ENCODE measurements around the gene SIVA1. TPM values are rescaled to one million over a fixed set of nuclear protein-coding genes. Genes with fewer than 3 reads are reported as not detected.
"Not testable (repeated sequence)": the region's sequence is repeated elsewhere in the genome, so short reads cannot be mapped to it uniquely, and the experiment has no call there.

The SIVA1 gene
- polyA plus RNA-seq, 3 donors, result 72.9 to 103 (median 90.8) TPM

DNA sequence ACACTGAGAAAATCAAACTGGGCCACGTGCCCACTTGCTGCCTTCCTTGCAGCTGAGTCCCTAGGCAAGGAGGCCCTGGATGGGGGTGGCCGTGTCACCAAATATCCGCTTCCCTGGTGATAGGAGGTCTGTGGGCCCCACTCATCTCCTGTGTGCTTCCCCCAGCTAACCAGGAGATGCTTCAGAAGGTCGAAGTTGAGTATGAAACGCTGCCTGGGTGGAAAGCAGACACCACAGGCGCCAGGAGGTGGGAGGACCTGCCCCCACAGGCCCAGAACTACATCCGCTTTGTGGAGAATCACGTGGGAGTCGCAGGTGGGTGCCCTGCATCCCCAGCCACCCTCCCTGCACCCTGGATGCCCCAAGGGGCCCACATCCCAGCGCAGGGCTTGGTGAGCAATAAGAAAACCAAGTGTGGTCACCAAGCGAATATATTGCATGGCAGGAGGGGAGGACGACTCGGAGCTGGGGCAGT is 6.8 kb upstream of the SIVA1 start:
- no peak for DNase-seq

DNA sequence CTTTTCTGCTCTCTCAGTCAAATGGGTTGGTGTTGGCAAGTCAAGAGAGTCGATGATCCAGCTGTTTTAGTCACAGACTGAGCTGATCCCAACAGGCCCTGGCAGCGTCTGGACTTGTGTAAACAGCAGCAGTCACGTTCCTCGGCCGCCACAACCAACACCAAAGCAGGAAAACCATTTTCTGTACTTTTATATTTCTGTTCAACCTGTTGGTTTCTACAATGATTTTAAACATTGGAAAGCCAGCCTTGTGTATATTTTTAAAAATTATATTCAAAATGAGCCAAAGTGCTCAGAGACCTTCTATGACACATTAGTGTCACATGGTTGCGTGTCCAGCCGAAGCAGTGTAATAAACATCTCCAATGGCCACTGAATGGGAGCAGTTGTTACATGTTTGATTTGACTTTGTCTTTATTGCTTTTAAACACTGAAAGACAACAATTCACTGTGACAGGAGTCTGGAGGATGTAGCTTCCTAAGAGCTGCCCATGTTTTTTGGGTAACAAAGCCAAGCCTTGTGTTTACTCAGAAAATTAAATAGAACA is 5.9 kb upstream of the SIVA1 start:
- no peak for DNase-seq

DNA sequence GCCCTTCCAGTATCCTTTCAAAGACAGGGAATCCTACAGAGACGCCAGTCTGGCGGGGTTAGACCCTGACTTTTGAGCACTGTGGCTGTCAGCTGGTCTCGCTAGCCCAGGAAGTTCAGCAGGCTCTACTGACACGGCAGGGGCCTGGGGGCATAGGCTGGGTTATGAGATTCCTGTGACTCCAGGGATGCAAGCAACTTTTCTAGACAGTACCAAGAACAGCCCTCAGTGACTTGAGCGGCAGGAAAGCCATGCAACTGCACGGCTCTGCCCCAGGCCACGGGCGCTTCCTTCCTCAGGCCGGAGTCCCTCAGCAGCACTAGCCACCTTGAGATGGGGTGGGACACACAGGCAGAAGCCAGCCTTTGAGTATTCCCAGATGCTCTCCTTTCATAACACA is 5.1 kb upstream of the SIVA1 start:
- no peak for DNase-seq

DNA sequence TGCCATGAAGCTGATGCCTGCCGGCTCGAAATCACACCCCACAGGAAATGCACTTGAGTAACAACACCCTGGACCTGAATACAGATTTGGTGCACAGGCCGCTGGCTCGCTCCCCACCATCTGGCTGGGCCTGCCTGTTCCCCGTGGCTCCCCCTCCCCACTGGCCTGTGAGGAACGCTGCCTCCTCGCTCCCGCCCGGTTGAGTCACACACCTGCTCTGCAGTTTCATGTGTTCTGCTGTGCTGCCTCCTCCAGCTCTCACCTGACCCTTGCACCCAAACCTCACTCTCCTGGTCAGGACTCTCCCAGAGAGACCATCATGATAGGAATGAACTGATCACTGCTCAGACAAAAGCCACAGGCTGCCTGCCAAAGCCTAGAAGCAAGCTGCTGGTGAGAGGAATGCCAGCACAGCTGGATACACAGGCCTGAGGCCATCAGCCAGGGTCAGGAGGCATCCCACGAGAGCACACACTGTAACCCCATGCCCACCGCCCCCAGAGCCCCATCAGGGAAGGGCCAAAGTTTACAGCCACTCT is 3.8 kb upstream of the SIVA1 start:
- DNase-seq, result no peak

DNA sequence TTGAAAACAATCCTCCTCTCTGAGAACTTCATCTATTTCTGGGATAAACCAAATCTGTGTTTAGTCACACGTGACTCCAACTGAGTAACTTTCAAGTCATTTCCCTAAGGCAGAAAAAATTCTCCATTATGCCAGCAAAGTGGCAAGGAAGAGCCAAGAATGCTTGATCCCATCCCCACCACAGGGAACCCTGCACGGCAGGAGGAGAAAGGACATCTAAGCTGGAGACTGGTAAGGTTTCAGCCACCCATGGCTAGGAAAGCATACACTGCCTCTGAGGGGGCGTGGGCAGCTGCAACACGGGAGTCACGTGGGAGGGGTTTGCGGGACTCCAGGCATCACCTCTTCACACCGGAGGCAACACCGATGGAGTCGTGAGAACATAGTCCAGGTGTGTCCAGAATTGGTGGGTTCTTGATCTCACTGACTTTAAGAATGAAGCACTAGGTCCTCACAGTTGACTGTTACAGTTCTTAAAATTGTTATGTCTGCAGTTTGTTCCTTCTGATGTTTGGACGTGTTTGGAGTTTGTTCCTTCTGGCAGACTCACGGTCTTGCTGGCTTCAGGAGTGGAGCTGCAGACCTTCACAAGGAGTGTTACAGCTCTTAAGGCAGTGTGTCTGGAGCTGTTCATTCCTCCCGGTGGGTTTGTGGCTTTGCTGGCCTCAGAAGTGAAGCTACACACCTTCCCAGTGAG is 2.7 kb upstream of the SIVA1 start:
- no peak for DNase-seq

DNA sequence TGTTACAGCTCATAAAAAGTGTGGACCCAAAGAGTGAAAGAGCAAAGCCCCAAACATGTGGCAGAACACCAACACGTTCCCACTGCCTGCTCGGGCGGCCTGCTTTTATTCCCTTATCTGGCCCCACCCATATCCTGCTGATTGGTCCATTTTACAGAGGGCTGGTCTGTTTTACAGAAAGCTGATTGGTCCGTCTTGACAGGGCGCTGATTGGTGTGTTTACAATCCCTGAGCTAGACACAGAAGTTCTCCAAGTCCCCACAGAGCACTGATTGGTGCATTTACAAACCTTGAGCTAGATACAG is 2.2 kb upstream of the SIVA1 start:
- DNase-seq, result not testable (repeated sequence)

DNA sequence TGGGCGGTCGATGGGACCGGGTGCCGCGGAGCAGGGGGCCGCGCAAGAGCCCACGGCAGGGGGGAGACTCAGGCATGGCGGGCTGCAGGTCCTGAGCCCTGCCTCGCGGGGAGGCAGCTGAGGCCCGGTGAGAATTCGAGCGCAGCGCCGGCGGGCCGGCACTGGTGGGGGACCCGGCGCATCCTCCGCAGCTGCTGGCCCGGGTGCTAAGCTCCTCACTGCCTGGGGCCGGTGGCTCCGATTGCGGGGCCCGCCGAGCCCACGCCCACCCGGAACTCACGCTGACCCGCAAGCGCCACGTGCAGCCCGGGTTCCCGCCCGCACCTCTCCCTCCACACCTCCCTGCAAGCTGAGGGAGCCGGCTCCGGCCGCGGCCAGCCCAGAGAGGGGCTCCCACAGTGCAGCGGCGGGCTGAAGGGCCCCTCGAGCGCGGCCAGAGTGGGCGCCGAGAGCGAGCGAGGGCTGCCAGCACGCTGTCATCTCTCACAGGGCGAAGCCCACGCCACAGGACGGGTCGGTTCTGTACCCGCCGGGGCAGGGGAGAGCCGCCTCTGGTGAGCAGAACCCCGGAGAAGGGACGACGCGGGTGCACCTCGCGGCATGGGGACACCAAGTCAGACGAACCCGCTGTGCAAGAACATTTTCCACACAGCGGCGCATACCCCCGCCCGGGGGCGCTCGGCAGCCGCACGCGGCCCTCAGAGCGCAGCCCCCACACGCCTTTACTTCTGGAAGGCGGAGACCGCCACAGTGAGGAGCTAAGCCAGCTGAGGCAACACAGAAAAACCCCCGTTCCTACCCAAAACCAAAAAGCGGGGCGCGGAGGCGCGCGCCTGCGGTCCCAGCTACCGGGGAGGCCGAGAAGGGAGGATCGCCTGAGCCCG is 1.2 kb upstream of the SIVA1 start:
- no peak for DNase-seq

DNA sequence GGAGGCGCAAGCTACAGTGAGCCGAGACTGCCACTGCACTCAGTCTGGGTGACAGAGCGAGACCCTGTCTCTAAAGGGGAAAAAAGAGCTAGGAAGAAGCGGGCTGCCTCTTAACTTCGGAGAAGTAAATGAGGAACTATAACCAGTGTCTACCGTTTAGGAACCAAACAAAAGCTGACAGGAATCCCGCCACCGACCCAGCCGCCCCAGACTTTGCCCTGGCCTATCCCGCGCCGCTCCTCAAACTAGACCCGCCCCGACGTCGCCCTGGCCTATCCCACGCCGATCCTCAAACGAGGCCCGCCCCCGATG is 568 bp upstream of the SIVA1 start:
- DNase-seq, result no peak

DNA sequence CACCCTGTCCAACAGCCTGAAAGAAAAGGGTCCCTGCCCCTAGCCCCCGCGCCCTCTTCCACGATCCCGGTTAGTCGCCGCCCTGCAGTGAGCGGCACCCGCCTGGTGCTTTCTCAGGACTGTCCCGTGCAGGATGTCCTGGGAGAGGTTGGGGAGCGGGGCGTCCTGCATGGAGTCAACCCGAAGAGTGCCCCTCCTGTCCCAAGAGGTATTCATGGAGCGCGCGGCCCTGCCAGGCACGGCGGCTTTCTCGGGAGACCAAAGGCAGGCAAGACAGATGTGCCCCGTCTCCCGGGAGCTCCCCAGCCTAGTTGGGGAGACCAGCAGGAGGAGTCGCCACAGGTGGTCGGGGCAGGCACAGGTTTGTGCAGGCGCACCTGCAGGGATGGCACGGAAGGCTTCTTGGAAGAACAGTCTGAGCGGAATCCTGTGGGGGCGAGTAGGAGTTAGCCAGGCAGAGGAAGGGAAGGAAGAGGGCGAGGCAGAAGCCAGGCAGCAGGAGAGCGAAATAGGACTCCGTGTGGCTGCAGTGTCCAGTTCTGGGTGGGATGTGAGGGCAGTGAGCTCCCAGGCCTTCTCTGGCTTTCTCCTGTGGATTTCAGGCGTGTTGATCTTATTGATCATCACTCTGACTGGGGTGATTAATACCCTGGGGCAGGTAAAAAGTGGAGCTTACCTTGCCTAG is 723 bp downstream of the SIVA1 start:
- DNase-seq, result no peak

DNA sequence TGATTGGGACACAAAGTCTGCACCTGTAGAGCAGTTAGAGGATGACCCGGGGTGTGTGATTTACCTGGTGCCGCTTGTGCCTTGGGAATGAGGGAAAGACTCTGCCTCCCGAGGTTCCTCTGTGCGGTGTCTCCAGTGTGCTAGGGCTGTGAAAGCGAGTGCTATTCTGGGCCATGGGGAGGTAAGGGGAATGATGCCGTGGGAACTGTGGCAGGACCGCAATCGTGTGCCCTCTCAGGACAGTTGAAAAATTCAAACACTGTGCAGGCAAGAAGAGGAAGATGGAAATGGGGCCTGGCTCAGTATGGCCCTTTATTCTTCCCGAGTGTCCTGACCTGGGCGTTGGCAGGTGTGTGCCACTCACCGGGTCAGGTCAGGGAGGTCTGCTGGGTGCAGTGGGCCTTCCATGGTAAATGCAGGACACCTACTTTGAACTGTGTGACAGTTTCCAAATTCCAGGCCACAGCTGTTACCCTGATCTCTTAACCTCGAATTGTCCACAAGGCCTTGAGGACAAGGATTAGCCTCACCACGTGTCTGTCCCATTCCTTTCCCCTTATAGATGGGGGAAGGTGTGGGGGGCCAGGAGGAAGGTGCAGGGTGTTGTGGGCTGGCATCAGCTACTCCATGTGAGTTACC is 1.4 kb downstream of the SIVA1 start:
- DNase-seq, result no peak

DNA sequence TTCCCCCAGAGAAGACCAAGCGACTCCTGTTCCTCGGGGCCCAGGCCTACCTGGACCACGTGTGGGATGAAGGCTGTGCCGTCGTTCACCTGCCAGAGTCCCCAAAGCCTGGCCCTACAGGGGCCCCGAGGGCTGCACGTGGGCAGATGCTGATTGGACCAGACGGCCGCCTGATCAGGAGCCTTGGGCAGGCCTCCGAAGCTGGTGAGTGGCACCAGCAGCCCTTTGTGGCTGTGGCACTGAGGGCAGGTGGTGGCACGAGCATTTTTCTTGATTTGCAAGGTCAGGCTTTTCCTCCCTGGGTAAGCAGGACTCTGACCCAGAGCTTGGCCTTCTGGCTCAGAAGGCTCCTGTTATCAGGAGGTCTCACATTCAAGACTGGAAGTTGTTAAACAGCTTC is 2.7 kb downstream of the SIVA1 start:
- no peak for DNase-seq

DNA sequence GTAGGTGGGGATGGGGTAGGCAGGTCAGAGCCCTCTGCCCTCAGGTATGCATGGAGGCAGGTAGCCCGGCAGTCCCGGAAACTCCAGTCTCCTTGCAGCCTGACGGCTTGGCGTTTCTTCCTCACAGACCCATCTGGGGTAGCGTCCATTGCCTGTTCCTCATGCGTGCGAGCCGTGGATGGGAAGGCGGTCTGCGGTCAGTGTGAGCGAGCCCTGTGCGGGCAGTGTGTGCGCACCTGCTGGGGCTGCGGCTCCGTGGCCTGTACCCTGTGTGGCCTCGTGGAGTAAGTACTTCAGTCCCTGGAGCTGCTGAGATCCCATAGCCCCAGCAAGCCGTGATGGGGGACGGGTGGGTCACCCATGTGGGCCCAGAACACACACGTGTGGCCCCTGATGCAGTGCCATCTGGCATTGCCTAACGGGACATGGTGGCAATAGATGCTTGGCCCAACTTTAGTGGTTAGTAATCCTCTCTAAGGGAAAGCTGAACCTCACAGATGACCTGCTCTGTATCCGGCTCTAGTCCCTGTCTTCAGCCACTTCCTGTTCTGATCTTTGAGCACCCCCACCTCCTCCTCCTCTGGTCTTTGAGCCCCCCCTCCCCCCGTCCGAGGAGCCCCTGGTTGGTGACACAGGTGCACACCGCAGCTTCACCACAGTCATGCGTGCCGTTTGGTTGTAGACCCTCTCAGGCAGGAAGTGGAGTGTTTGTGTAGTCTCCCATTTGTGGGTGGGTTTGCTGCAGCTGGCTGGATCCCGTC is 3.7 kb downstream of the SIVA1 start:
- DNase-seq, result no peak

DNA sequence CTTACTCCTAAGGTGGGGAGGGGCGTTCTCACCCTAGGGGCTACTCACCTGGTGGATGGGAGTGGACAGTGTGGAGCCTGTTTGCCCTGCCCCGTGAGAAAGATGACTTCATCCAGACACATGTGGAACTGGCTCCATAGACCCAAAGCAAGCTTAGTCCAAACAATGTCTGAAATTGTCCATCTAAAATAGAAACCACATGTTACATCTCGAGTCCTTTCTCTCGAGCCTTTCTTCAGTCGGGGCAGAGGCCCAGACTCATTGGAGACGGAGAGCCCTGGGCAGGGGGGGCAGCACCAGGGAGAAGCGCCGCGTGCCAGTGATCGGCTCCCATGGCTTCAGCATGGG is 4.3 kb downstream of the SIVA1 start:
- DNase-seq, result no peak

DNA sequence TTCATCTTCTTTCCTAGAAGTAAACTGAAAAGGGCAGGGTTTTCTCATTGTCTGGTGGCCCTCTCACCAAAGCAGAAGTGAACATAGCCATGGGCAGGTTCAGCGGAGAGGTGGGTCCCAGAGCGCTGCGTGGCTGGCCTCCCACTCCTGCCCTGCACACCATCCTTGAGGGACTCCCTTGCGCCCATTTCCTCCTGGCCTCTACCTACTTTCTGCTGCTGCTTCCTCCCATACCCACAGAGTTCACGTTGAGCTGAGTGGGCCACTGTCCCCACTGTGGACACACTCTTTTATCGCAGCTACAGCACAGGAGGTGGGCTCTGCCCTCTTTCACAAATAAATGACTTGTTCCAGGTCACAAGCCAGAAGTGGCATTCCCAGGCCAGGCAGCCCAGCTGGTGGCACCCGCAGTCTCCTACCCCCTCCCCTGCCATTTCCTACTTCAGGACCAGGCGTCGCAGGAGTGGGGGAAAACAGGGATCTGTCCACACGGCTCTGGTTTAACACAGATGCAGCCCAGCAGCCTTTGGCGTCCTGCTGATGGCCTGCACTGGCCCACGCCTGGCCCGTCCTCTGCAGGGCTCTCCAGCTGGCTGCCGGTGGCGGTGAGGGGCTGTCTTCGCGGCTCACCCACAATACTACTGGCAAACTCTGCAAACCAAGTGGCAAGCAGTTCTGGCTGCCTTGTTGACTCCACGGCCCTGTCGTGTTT is 4.9 kb downstream of the SIVA1 start:
- no peak for DNase-seq

DNA sequence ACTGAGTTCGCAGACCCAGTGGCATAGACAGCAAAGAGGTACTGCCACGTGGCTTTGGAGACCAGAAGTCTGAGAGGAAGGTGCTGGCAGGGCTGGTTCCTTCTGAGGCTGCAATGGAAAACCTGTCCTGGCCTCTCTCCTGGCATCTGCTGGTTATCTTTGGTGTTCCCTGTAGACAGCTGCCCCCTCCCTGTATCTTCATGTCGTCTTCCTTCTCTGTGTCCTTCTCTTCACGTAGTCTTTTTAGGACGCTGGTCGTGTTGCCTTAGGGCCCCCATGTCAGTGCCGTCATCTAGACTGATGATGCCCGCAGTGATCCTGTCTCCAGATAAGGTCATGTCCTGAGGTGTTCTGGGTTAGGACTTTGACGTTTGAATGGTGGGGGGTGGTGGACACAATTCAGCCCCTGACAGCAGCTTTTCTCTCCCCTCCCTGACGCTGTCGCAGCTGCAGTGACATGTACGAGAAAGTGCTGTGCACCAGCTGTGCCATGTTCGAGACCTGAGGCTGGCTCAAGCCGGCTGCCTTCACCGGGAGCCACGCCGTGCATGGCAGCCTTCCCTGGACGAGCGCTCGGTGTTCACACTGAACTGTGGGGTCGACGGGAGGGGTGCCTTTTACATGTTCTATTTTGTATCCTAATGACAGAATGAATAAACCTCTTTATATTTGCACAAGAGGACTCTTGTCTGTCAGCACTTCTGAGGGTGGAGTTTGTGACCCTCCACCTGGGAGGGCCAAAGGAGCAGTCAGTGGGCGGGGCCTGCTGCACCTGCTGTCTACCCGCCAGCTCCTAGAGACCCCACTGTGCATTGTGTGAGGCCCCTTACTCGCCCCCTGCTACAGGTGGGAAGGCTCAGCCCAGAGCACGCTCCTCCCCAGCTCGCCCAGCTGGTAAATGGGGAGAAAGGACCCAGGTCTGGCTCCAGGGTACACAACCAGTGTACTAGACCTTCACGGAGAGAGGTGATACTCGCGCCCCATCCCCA is 6.3 kb downstream of the SIVA1 start:
- no peak for DNase-seq

DNA sequence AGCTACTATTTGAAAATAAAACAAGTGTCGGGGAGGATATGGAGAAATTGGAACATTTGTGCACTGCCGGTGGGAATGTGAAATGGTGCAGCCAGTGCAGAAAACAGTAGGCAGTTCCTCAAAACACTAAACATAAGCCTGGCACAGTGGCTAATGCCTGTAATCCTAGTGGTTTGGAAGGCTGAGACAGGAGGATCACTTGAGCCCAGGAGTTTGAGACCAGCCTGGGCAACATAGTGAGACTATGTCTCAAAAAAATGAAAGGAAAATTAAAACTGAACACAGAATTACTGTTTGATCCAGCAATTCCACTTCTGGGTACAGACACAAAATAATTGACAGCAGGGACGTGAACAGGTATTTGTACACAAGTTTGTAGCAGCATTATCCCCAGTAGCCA is 12.6 kb downstream of the SIVA1 start:
- DNase-seq, result no peak

DNA sequence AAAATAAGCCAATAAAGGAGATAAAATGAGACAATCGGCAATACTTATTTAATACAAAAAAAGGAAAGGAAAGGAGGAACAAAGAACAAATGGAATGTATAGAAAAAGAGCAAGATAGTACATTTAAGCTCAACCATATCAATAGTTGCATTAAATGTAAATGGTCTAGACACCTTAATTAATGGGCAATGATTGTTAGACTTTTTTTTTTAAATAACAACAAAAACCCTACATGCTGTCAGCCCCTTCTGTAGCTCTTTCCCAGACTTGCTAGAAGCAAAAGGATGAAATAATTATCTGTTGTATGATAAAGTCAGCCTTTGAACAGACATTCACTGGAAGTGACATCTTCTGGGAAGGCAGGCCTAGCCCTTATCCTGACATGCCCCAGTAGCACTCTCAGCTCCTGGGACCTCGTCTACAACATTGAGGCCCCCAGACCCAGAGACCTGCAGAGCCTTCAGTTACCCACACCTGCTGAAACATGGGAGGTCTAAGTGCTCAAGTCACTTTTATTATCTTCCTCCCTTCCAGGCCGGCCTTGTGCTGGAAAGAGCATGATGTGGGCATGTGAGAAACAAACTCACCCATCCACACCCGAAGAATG is 13.4 kb downstream of the SIVA1 start:
- no peak for DNase-seq

DNA sequence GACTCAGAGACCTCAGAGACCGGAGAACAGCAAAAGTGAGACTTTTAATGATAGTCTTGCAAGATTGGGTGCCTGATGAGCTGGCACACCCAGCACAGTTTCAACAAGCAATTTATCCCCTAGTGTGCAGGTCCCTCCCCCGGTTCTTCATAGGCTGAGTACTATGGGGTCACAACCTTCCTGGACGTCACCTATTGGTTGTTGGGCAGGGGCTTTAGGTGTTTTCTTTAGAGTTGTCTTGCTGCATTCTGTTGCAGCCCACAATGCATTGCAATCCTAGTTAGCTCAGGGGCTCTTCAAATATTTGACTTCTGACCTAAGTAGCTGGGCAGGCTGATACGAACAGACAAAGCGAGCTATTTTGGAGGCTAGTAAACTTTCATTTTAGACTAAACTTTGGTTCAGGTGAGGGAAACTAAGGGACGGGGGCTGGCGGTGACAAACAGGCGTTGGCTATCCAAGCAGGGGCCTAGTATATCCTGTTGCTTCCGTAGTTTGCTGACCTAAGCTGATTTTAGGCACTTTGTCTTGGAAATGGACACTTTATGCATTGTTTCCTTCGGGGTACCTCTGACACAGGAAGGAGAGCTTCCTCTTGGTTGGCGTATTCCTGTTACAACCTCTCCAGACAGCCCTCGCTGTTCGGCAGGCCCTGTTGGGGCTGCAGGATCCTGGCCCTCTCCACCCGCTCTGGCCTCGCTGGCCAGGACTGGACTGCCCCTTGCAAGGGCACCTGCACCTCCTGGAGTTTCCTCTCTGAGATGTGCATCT is 14.1 kb downstream of the SIVA1 start:
- no peak for DNase-seq
